ENCODE data around the gene DAGLA. TPM values are rescaled to one million over a fixed set of nuclear protein-coding genes. Genes with fewer than 3 reads are reported as not detected.

DAGLA gene
- total RNA-seq, 4 donors from 2014 or later, result 5.8 to 18.9 (median 10.2) TPM

DNA sequence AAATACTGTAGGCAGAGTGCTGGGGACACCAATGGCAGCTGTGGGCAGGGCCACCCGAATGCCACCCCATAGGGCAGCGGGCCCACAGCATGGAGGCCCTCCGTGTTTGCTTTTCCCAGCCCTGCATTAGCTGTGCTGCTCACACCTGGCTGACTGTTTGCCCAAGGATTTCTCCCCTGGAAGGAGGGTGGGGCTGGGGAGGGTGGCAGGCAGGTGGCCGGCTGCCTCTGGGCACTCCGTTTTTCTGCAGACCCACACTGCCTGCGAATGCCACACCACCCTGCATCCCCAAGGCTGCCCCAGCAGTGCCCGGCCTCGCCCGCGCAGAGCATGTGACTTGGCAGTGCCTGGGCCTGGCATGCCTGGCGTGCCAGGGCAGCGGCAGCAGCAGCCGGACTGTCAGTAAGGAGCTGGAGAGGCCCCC is 19.6 kb downstream of the DAGLA start:
- no peaks in the 10 kb centered on the region for H3K9me3 ChIP-seq
- peak in 2 of 3 donors; percentile 54 to 80 for DNase-seq
- H3K27me3 ChIP-seq, result no peaks in the 10 kb centered on the region
- peaks cover 0 to 69% (median 29%) of the 10 kb centered on the region in 4 donors for H3K4me1 ChIP-seq
- H3K36me3 ChIP-seq, result no peaks in the 10 kb centered on the region
- TF ChIP-seq POLR2A (IDR thresholded peaks at IDR 0.05), result no peak
- TF ChIP-seq, protein P1, sequence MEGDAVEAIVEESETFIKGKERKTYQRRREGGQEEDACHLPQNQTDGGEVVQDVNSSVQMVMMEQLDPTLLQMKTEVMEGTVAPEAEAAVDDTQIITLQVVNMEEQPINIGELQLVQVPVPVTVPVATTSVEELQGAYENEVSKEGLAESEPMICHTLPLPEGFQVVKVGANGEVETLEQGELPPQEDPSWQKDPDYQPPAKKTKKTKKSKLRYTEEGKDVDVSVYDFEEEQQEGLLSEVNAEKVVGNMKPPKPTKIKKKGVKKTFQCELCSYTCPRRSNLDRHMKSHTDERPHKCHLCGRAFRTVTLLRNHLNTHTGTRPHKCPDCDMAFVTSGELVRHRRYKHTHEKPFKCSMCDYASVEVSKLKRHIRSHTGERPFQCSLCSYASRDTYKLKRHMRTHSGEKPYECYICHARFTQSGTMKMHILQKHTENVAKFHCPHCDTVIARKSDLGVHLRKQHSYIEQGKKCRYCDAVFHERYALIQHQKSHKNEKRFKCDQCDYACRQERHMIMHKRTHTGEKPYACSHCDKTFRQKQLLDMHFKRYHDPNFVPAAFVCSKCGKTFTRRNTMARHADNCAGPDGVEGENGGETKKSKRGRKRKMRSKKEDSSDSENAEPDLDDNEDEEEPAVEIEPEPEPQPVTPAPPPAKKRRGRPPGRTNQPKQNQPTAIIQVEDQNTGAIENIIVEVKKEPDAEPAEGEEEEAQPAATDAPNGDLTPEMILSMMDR (IDR thresholded peaks at IDR 0.05), result no peak
- H3K4me3 ChIP-seq, result no peak overlapping the region
- H3K27ac ChIP-seq, result peak overlapping the region in 3 of 4 donors; percentile 55 to 85 (median 82)

DNA sequence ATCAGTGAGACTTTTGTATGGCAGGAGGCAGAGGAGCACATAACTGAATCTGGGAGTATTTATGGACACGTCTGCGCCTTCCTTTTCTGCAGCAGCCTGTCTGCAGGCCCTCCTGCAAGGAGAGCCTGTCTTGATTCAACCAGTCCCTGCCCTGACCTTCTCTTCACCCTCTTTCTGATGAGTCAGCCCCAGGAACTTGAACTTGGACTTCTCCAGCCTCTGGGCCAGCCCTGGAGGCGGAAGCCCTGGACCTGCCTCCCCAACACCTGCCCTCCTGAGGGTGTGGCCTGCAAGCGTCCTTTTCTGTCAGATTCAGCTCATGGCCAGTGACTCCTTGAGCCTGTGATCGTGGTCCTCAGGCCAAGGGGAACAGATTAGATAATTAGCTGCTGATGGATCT is 20.0 kb downstream of the DAGLA start:
- H3K36me3 ChIP-seq, result no peaks in the 10 kb centered on the region
- no peak for TF ChIP-seq POLR2A (IDR thresholded peaks at IDR 0.05)
- TF ChIP-seq, protein P1 (IDR thresholded peaks at IDR 0.05), result no peak
- H3K9me3 ChIP-seq, result no peaks in the 10 kb centered on the region

DNA sequence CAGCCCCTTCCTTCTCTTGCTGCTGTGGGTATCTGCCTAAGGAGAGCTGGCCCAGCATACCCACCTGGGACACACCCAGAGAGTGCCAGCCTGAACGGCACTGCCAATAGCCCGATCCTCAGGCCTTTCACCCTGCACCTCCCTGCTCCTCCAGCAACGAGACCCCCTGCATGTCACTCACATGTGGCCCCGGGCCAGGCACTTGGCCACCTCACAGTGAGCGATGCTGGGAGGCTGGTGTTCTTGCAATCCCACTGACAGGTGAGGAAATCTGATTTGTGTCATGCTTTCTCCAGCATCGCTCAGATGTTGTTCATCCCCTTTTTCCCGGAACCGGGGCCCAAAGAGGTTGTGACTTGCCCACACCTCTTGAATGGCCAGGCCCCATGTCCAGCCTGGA is 20.5 kb downstream of the DAGLA start:
- no peaks in the 10 kb centered on the region for H3K27me3 ChIP-seq
- no peaks in the 10 kb centered on the region for H3K36me3 ChIP-seq
- TF ChIP-seq, protein P1 (IDR thresholded peaks at IDR 0.05), result no peak
- TF ChIP-seq POLR2A (IDR thresholded peaks at IDR 0.05), result no peak
- no peak for DNase-seq
- H3K4me3 ChIP-seq, result no peak overlapping the region
- no peaks in the 10 kb centered on the region for H3K9me3 ChIP-seq
- peaks cover 0 to 59% (median 26%) of the 10 kb centered on the region in 4 donors for H3K4me1 ChIP-seq
- peak overlapping the region in 3 of 4 donors; percentile 57 to 85 (median 82) for H3K27ac ChIP-seq

More for the DNA sequence above, 20.0 kb downstream of the DAGLA start:
- DNase-seq, result peak in 2 of 3 donors; percentile 84 to 88
- peak overlapping the region in 3 of 4 donors; percentile 57 to 85 (median 82) for H3K27ac ChIP-seq
- no peaks in the 10 kb centered on the region for H3K27me3 ChIP-seq
- no peak overlapping the region for H3K4me3 ChIP-seq
- peaks cover 0 to 64% (median 28%) of the 10 kb centered on the region in 4 donors for H3K4me1 ChIP-seq

DNA sequence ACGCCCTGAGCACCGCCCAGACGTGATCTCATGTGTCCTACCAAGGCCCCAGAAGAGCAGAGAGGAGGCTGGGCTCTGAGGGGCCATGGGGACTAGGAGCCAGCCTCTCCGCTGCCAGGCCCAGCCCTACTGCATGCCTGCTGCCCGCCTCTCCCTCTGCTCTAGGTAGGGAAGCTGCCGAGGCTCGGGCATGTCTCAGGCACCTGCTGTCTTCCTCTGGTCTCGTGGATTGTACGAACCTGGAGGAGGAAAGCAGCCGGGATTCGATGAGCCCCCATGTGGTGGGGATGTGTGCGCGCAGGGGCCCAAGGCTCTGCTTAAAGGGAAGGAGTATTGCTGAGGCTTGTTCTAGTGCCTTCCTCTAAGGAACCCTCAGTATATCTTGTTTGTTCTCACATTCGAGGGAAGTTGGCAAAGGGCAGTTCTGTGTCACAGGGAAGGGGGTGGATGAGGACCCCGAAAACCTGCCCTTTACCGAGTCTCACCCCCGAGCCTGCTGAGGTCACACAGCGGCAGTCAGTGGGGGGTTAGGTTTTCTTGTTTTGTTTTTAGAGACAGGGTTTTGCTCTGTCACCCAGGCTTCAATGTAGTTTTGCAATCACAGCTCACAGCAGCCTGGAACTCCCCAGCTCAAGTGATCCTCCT is 21.2 kb downstream of the DAGLA start:
- DNase-seq, result no peak
- no peak for TF ChIP-seq POLR2A (IDR thresholded peaks at IDR 0.05)
- TF ChIP-seq, protein P1 (IDR thresholded peaks at IDR 0.05), result peak in 3 of 6 experiments; percentile 32 to 37 (median 32)
- Histone ChIP-seq H3K9me3 (no peaks in the 10 kb centered on the region), H3K27ac (peak overlapping the region in 2 of 4 donors; percentile 40 to 82), H3K4me1 (peaks cover 0 to 53% (median 23%) of the 10 kb centered on the region in 4 donors), H3K4me3 (no peak overlapping the region), H3K27me3 (no peaks in the 10 kb centered on the region), H3K36me3 (no peaks in the 10 kb centered on the region)

DNA sequence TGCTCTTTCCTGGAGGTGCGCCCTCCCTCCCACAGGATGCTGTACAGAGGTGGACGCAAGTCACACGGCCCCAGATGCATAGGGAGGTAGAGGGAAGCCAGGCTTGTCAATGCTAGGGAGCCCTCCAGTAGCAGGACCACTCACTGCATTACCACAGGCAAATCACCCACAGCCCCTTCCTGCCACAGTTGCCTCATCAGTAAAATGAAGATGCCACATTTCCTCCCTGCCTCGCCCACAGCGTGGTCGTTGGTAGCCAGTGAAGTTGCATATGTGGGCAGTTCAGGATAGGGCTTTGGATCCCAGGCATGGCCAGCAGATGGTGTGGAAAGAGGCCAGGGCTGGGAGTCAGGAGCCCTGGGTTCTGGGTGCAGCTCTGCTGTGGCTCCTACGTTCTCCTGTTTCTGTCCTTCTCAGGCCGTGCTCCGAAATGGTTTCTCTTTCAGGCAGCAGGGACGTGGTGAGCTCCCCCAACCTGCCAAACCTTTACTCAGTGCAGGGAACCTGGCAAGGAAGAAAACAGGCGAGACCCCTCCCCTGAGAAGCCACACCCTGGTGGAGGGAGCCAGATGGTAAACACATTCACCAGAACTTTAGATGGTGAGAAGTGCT is 22.6 kb downstream of the DAGLA start:
- TF ChIP-seq POLR2A (IDR thresholded peaks at IDR 0.05), result no peak
- TF ChIP-seq, protein P1 (IDR thresholded peaks at IDR 0.05), result no peak
- no peaks in the 10 kb centered on the region for H3K9me3 ChIP-seq
- no peaks in the 10 kb centered on the region for H3K36me3 ChIP-seq
- DNase-seq, result no peak
- no peak overlapping the region for H3K4me3 ChIP-seq
- H3K27me3 ChIP-seq, result no peaks in the 10 kb centered on the region
- H3K27ac ChIP-seq, result no peak overlapping the region
- peaks cover 0 to 49% (median 20%) of the 10 kb centered on the region in 4 donors for H3K4me1 ChIP-seq
